Right lobe of liver (tissue), 6 donors: ENCODE data around the gene SECISBP2. TPM values are rescaled to one million over a fixed set of nuclear protein-coding genes. Genes with fewer than 3 reads are reported as not detected.

Experiments used
- ATAC-seq, 4 donors: fragments of 200-7000 bp; cut with Tn5 transposase; one replicate each; pipeline ENCODE4 v1.9.1; 2020; ENCODE audit warnings: mild to moderate bottlenecking in 4 of 4, moderate library complexity in 4 of 4
- DNase-seq, 3 donors: peaks; one replicate each; pipeline ENCODE4 v3.0.0-alpha.2; 2020
- H3K27ac ChIP-seq, 3 donors: fragments of 200-600 bp; one replicate each; pipeline ENCODE4 v1.8.0; 2022
- H3K27me3 ChIP-seq, 2 donors: fragments of 200-600 bp; one replicate each; pipeline ENCODE4 v1.8.0; 2022
- H3K36me3 ChIP-seq, 4 donors: fragments of 200-600 bp; sonication (generic) in 1 of 4; one replicate each; pipeline versions ENCODE4 v1.5.1 to v1.8.0; 2017 to 2022; ENCODE audit warnings: control low read depth in 1 of 4
- H3K4me1 ChIP-seq, 4 donors: fragments of 200-600 bp; sonication (generic) in 1 of 4; one replicate each; pipeline versions ENCODE4 v1.5.1 to v1.8.0; 2017 to 2022; ENCODE audit warnings: control low read depth in 1 of 4
- H3K4me3 ChIP-seq, 3 donors: fragments of 200-600 bp; one replicate each; pipeline ENCODE4 v1.8.0; 2022
- H3K9me3 ChIP-seq, 4 donors: fragments of 200-600 bp; sonication (generic) in 1 of 4; one replicate each; pipeline versions ENCODE4 v1.5.1 to v1.8.0; 2017 to 2022; ENCODE audit warnings: control low read depth in 1 of 4
- POLR2A ChIP-seq: fragments of 450-650 bp; IDR thresholded peaks from one replicate; pipeline ENCODE4 v1.6.1; 2017; ENCODE audit warnings: antibody characterized with exemption, mild to moderate bottlenecking
- WGBS: methylation state at CpG from one replicate; pipeline ENCODE4 v1.1.6; 2018; ENCODE audit warnings: low coverage, low lambda C conversion rate; ENCODE audit not compliant: insufficient coverage; ENCODE audit errors: missing lambda C conversion rate; 5-methylcytosine and 5-hydroxymethylcytosine counted together
- intact Hi-C, 2 donors: fragments of 100-400 bp; cut with DNase I; formaldehyde crosslinking; loops; one replicate each; pipeline versions ENCODE4 v1.11.2 to v1.14.1; 2022
- total RNA-seq, 6 experiments: library from RNA; depleted of rRNA in 2 of 6; stranded (reverse); fragments of >200 nt in 2 of 6; fragmentation: NEBNext Ultra II Directional in 3 of 6; extraction: Animal tissue kit (Norgen Biotek cat#: 25700) in 3 of 6; gene quantifications; one replicate each; pipeline versions ENCODE4 v1.1.0 to v1.2.4, GENCODE V29; 2016 to 2023
- TF ChIP-seq, protein P1 (sequence below), 4 donors: fragments of 200-600 bp in 3 of 4; fragments of 450-650 bp in 1 of 4; IDR thresholded peaks; one replicate each; pipeline versions ENCODE4 v1.5.1 to v1.8.0; 2016 to 2022; ENCODE audit warnings: antibody characterized with exemption in 4 of 4, mild to moderate bottlenecking in 2 of 4
- donor health status: DM: no; HTN: yes; CAD: no.
- donor health status: DM: no; HTN: no; CAD: no.
- donor health status: DM: no; HTN: no; CAD: no.
- donor health status: DM: no; HTN: yes; CAD: no.
- donor health status: DM: no; HTN: yes; CAD: no.

The SECISBP2 gene
- total RNA-seq, 6 experiments from 2014 or later, result 17.3 to 34.2 (median 26.5) TPM

- H3K27ac ChIP-seq, result no peak overlapping the region
- H3K36me3 ChIP-seq, result no peaks in the 10 kb centered on the region
- no peaks in the 10 kb centered on the region for H3K4me1 ChIP-seq
- no peaks in the 10 kb centered on the region for H3K9me3 ChIP-seq
- no peak overlapping the region for H3K4me3 ChIP-seq
- no peak for DNase-seq
- intact Hi-C loops, result no loop called here
- H3K27me3 ChIP-seq, result no peaks in the 10 kb centered on the region
- TF ChIP-seq, protein P1, sequence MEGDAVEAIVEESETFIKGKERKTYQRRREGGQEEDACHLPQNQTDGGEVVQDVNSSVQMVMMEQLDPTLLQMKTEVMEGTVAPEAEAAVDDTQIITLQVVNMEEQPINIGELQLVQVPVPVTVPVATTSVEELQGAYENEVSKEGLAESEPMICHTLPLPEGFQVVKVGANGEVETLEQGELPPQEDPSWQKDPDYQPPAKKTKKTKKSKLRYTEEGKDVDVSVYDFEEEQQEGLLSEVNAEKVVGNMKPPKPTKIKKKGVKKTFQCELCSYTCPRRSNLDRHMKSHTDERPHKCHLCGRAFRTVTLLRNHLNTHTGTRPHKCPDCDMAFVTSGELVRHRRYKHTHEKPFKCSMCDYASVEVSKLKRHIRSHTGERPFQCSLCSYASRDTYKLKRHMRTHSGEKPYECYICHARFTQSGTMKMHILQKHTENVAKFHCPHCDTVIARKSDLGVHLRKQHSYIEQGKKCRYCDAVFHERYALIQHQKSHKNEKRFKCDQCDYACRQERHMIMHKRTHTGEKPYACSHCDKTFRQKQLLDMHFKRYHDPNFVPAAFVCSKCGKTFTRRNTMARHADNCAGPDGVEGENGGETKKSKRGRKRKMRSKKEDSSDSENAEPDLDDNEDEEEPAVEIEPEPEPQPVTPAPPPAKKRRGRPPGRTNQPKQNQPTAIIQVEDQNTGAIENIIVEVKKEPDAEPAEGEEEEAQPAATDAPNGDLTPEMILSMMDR (IDR thresholded peaks at IDR 0.05), result no peak
- no peak for ATAC-seq
- WGBS, result 89% methylated on average over 7 of the region's 12 CpGs
Observed at GRCh38 chr9:89377411-89377810, 59.1 kb downstream of the SECISBP2 start.

DNA sequence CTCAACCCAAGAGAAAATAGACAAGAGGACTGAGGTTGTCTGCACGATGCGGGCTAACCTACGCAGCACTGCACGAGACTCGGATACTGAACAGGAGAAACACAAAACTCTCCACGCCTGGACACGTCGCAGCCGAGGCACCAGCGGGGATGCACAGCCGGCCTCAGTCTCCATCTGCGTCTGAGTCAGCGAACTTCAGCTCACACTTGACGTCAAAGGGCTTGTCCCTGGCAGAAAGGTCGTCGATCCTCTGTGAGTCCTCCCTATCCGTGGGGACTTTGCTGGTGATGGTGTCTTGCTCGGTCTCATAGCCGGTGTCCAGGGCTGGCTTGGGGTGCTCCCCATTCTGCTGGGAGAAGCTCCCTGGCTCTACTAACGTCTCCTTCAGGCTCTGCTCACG is 60.2 kb downstream of the SECISBP2 start:
- ATAC-seq, result no peak
- intact Hi-C loops, result no loop called here
- H3K4me1 ChIP-seq, result no peaks in the 10 kb centered on the region
- H3K36me3 ChIP-seq, result no peaks in the 10 kb centered on the region
- 80% methylated on average over 8 of the region's 21 CpGs for WGBS
- no peaks in the 10 kb centered on the region for H3K9me3 ChIP-seq
- no peak for DNase-seq
- H3K27me3 ChIP-seq, result no peaks in the 10 kb centered on the region
- H3K4me3 ChIP-seq, result no peak overlapping the region
- no peak overlapping the region for H3K27ac ChIP-seq
- no peak for TF ChIP-seq POLR2A
- TF ChIP-seq, protein P1 (IDR thresholded peaks at IDR 0.05), result no peak

- no peaks in the 10 kb centered on the region for H3K27me3 ChIP-seq
- TF ChIP-seq, protein P1 (IDR thresholded peaks at IDR 0.05), result no peak
- TF ChIP-seq POLR2A, result no peak
- no peak for ATAC-seq
- H3K4me1 ChIP-seq, result no peaks in the 10 kb centered on the region
- no peak overlapping the region for H3K27ac ChIP-seq
- no peak overlapping the region for H3K4me3 ChIP-seq
- H3K36me3 ChIP-seq, result no peaks in the 10 kb centered on the region
- WGBS, result 95% methylated on average over 9 of the region's 14 CpGs
- no peak for DNase-seq
- H3K9me3 ChIP-seq, result no peaks in the 10 kb centered on the region
- intact Hi-C loops, result no loop called here
Observed at GRCh38 chr9:89379031-89379430, 60.7 kb downstream of the SECISBP2 start.

GRCh38 chr9:89379508-89380115 is 61.3 kb downstream of the SECISBP2 start:
- Histone ChIP-seq H3K36me3 (no peaks in the 10 kb centered on the region), H3K27ac (peak overlapping the region in 1 of 3 donors; percentile 9)

More at GRCh38 chr9:89379508-89380115, 61.3 kb downstream of the SECISBP2 start:
- Histone ChIP-seq H3K4me3 (no peak overlapping the region), H3K9me3 (no peaks in the 10 kb centered on the region), H3K27me3 (no peaks in the 10 kb centered on the region), H3K4me1 (no peaks in the 10 kb centered on the region)
- ATAC-seq (no peak), DNase-seq (no peak)
- TF ChIP-seq POLR2A, result no peak
- TF ChIP-seq, protein P1 (IDR thresholded peaks at IDR 0.05), result no peak
- 67% methylated on average over 13 of the region's 14 CpGs for WGBS
- intact Hi-C loops, result no loop called here
